Measurements from ENCODE around the gene FUNDC2.
A peak's percentile ranks its signal among the peaks of the same experiment; 100 is the strongest.

- TF ChIP-seq CTCF (tag by site-specific recombination; IDR thresholded peaks at IDR 0.05) (peak; percentile 54), ZNF416 (tag by site-specific recombination; IDR thresholded peaks at IDR 0.05) (no peak), ZNF704 (tag by site-specific recombination; IDR thresholded peaks at IDR 0.05) (no peak), ZBTB1 (tag by site-specific recombination; IDR thresholded peaks at IDR 0.05) (no peak)
Observed at GRCh38 chrX:155048977-155049619, 22.5 kb downstream of the FUNDC2 start.
